Measurements from ENCODE around the gene TOPORS. TPM values are rescaled to one million over a fixed set of nuclear protein-coding genes. Genes with fewer than 3 reads are reported as not detected.

TOPORS gene
- total and polyA plus RNA-seq, 2 donors (not counting 1 experiment from before 2014, with no cell fraction given), result 10.1 to 21.4 TPM

DNA sequence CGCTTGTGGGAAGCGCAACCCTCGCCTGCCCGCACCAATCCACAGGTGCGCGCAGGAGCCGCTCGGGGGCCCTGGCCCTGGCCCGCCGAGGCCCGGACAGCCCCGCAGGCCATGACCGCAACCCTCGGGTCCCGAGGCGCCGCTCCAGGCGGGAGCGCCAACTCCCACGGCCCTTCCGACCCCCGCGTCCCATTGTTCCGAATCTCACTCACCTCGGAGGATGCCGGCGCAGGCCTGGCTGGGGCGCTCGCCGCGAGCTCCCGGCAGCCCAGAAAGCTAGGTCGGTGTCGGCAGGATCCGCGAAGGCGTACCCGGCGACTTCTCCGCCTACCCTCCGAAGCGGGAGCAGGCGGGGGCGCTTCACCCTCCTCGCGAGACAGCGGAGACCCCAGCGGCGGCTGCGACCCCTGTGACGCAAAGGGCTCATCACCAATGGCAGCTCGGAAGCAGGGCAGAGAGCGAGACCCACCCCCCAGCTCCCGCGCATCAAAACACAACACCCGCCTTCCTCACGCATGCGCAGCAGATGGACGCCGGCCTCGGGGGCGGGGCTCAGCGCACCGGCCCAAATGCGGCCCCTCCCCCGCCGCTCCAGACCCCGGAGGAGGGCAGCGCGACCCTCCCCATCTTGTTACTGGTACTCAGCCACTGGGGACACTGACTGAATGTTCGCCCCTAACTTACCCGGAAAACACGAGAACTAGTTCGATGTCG, 1.7 kb downstream of the TOPORS start:
- Histone ChIP-seq H3K4me3 (ENCODE audit: control extremely low read depth in 1 of 5, extremely low read depth in 1 of 5, insufficient read depth in 1 of 5, low read depth in 2 of 5, low read length in 4 of 5) (peak overlapping the region; percentile 86 to 98 (median 87)), H3K79me2 (ENCODE audit: control insufficient read depth, insufficient read depth, low read length) (peaks cover 69% of the 10 kb centered on the region), H3K27me3 (replicated peaks in 1 of 4; ENCODE audit: control extremely low read depth in 1 of 4, control insufficient read depth in 3 of 4, insufficient read depth in 4 of 4, low read length in 3 of 4) (no peaks in the 10 kb centered on the region), H4K20me1 (ENCODE audit: control insufficient read depth, insufficient read depth, low read length, poor library complexity, severe bottlenecking) (peaks cover 14% of the 10 kb centered on the region), H3K9ac (ENCODE audit: low read length) (peak overlapping the region; percentile 88), H2AFZ (ENCODE audit: insufficient read depth, low read depth, low read length, poor library complexity, severe bottlenecking) (peak overlapping the region; percentile 89), H3K4me2 (replicated peaks; ENCODE audit: low read depth, low read length, poor library complexity, severe bottlenecking) (peak overlapping the region; percentile 81), H3K4me1 (ENCODE audit: control insufficient read depth in 2 of 2, insufficient read depth in 2 of 2, low read length in 2 of 2) (peaks cover 14 to 15% of the 10 kb centered on the region in 2 donors), H3K27ac (ENCODE audit: low read length in 2 of 2) (peak overlapping the region; percentile 89 to 92), H3K9me3 (ENCODE audit: control extremely low read depth in 1 of 3, control insufficient read depth in 2 of 3, insufficient read depth in 1 of 3, low read length in 2 of 3) (no peaks in the 10 kb centered on the region), H3K36me3 (replicated peaks in 1 of 2; ENCODE audit: control extremely low read depth in 1 of 2, control insufficient read depth in 1 of 2, extremely low read depth in 1 of 2, insufficient read depth in 2 of 2, low read length in 1 of 2) (peaks cover 0 to 3% of the 10 kb centered on the region in 2 experiments)
- under 1% methylated on average over 70 of the region's 75 CpGs for WGBS (ENCODE audit: insufficient coverage)
- H3K9me3 Mint-ChIP-seq (ENCODE audit: insufficient read depth), result no peaks in the 10 kb centered on the region
- H3K27ac Mint-ChIP-seq, result peak overlapping the region; percentile 91
- intact Hi-C loops (cut with micrococcal nuclease), result loop anchor here (10.0 kb wide), 2 partner anchors 714 to 744 kb away; partner anchors contain the start of genes BAG1, CHMP5 and NFX1
- TF ChIP-seq, protein P1, sequence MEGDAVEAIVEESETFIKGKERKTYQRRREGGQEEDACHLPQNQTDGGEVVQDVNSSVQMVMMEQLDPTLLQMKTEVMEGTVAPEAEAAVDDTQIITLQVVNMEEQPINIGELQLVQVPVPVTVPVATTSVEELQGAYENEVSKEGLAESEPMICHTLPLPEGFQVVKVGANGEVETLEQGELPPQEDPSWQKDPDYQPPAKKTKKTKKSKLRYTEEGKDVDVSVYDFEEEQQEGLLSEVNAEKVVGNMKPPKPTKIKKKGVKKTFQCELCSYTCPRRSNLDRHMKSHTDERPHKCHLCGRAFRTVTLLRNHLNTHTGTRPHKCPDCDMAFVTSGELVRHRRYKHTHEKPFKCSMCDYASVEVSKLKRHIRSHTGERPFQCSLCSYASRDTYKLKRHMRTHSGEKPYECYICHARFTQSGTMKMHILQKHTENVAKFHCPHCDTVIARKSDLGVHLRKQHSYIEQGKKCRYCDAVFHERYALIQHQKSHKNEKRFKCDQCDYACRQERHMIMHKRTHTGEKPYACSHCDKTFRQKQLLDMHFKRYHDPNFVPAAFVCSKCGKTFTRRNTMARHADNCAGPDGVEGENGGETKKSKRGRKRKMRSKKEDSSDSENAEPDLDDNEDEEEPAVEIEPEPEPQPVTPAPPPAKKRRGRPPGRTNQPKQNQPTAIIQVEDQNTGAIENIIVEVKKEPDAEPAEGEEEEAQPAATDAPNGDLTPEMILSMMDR (IDR thresholded peaks at IDR 0.05), result peak; percentile 5
- no peak for TF ChIP-seq EZH2 (IDR thresholded peaks at IDR 0.05; ENCODE audit: borderline replicate concordance, insufficient read depth, low read depth, low read length, poor library complexity, severe bottlenecking)
- ChIA-PET CTCF (interaction anchor here (0.7 to 5.2 kb wide), 8 partner anchors 10 to 918 kb away, joined by 3 to 30 read pairs (median 9); partner anchors contain the start of genes ACO1, NDUFB6 and RIGI), POLR2A (interaction anchor here (0.6 to 2.5 kb wide), 4 partner anchors 12 to 166 kb away, joined by 3 to 16 read pairs (median 7); partner anchors contain the start of genes ACO1, NDUFB6 and RIGI)
- DNase-seq, result peak; percentile 97
- H3K4me1 Mint-ChIP-seq, result peaks cover 34% of the 10 kb centered on the region
- no peaks in the 10 kb centered on the region for H3K27me3 Mint-ChIP-seq
- H3K4me3 Mint-ChIP-seq, result peak overlapping the region; percentile 91
- ATAC-seq (ENCODE audit: low read depth), result peak; percentile 84

All from B cell (primary cell).